Left cardiac atrium (tissue), 4 donors: Measurements from ENCODE around the gene NEDD4L. TPM values are rescaled to one million over a fixed set of nuclear protein-coding genes. Genes with fewer than 3 reads are reported as not detected.
"Not testable (repeated sequence)": the region's sequence is repeated elsewhere in the genome, so short reads cannot be mapped to it uniquely, and the experiment has no call there.

Source experiments
- ATAC-seq, 2 donors: fragments of 200-7000 bp; cut with Tn5 transposase; one replicate each; pipeline ENCODE4 v1.9.1; 2020; ENCODE audit warnings: mild to moderate bottlenecking in 2 of 2, moderate library complexity in 2 of 2
- DNase-seq: peaks from one replicate; pipeline ENCODE4 v3.0.0-alpha.2; 2020
- intact Hi-C, 2 donors: fragments of 100-400 bp; cut with DNase I; formaldehyde crosslinking; loops; one replicate each; pipeline versions ENCODE4 v1.14.1 to v1.15.1; 2022 to 2023
- total RNA-seq, 2 donors: library from RNA; stranded (reverse); fragmentation: NEBNext Ultra II Directional; extraction: Animal tissue kit (Norgen Biotek cat#: 25700); gene quantifications; one replicate each; pipeline ENCODE4 v1.2.1, GENCODE V29; 2021
- donor health status: DM: no; HTN: yes; CAD: no.
- donor health status: DM: no; HTN: yes; CAD: no; lungs with severe emphysema.
- donor health status: DM: yes; HTN: yes; CAD: no.
- donor health status: Dilated cardiomyopathy.

NEDD4L gene
- total RNA-seq, 2 donors from 2014 or later = 64.9 to 98.2 TPM

DNA sequence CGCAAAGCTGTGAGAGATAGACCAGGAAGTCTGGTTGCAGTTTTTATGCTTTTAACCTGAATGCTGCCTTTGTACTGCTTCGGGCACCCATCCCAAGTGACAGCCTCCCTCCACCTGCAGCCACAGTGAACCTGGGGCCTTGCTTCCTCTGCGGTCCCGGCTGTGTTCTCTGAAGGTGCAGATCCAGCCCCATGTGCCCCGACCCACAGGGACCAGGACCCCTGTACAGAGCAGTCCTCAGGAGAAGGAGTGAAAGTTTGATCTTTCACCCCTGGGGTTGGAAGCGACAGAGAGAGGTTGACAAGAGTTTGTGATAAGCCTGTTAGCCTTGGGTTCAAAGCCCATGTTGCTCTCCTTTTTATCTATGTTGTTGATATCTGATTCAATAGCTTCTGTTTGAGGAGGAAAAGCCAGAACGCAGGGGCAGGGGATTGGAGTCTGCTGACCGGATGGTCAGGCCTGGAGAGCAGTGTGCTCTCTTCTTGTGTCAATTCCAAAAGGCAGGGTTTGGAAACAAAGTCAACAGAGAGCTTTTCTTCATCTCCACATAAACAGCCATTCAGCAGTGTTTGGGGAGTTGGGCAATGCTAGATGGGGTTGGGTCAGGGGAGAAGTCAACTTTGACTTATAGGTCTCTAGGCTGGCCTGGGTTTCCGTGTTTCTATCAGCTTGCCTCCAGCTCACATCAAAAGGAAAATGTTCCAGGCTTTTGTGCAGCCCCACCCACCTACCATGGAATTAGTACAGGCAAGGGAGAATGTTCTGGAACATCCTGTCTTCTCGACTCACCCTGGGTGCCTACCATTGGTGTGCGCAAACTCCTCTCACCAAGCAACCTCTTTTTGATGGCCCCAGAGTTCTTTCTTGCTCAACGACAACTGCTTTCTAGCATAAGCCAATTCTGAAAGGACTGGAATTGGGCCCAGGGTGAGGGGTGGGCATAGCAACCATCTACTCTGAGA, 369.9 kb downstream of the NEDD4L start:
- ATAC-seq = no peak
- DNase-seq = no peak
- intact Hi-C loops = no loop called here

- DNase-seq (no peak), ATAC-seq (no peak)
- intact Hi-C loops = no loop called here
Measured at GRCh38 chr18:58416014-58416703, 372.1 kb downstream of the NEDD4L start.

- intact Hi-C loops = no loop called here
- DNase-seq (no peak), ATAC-seq (peak in 1 of 2 donors; percentile 17)
Measured at GRCh38 chr18:58416704-58417683, 373.0 kb downstream of the NEDD4L start.

GRCh38 chr18:58417752-58418151, 373.7 kb downstream of the NEDD4L start:
- ATAC-seq (no peak), DNase-seq (no peak)
- intact Hi-C loops = no loop called here

DNA sequence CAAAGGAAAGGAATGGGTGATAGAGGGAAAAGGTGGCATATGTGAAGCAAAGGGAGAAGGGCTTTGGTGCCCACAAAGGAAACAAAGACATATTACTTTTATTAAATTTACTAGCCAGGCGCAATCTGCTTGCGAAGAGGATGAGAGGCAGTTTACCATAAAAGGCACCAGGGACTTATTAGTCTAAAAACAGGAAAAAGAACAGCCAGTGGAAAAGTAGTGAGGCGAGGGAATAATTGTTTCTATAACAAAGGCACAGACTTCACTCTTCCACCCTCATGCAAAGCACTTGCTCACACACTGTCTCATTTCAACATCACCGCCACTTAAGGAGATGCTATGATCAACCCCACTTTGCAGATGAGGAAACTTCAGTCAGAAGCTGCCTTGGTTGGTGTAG, 374.3 kb downstream of the NEDD4L start:
- intact Hi-C loops = no loop called here
- no peak for DNase-seq
- ATAC-seq = no peak

DNA sequence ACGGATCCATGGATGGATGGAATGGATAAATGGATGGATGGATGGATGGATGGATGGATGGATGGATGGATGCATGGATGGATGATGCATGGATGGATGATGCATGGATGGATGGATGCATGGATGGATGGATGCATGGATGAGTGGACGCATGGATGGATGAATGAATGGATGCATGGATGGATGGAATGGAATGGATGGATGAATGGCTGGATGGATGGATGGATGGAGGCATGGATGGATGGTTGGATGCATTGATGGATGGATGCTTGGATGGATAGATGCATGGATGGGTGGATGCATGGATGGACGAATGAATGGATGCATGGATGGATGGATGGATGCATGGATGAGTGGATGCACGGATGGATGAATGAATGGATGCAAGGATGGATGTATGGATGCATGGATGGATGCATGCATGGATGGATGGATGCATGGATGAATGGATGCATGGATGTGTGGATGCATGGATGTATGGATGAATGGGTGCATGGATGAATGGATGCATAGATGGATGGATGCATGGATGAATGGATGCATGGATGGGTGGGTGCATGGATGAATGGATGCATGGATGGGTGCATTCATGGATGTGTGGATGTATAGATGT, 375.7 kb downstream of the NEDD4L start:
- intact Hi-C loops = no loop called here
- no peak for ATAC-seq
- no peak for DNase-seq

- ATAC-seq = no peak
- intact Hi-C loops = no loop called here
Measured at GRCh38 chr18:58426611-58427010, 382.6 kb downstream of the NEDD4L start.

DNA sequence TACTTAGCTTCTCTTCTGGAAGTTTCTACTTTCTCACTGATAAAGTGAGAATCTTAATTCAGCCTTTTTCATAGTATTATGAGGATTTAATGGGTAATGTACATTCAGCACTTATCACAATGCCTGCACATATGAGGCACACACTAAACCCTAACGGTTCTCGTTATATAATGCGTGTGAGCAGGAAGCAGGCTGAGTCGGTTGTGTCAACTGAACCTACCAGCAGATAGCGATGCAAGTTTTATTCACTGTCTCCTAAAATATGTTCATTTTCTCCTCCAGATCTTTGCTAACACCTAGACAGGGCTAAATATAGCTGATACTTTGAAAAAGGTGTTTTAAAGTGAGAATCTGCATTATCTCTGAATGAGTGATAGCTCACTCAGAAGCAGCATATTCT, 383.3 kb downstream of the NEDD4L start:
- intact Hi-C loops = no loop called here
- DNase-seq = no peak
- ATAC-seq = no peak

More at GRCh38 chr18:58426611-58427010, 382.6 kb downstream of the NEDD4L start:
- DNase-seq = no peak

- intact Hi-C loops = no loop called here
- peak in 1 of 2 donors; percentile 74 for ATAC-seq
- DNase-seq = no peak
Measured at GRCh38 chr18:58429442-58429841, 385.4 kb downstream of the NEDD4L start.

- intact Hi-C loops = no loop called here
Measured at GRCh38 chr18:58431215-58431614, 387.2 kb downstream of the NEDD4L start.

GRCh38 chr18:58432050-58432727, 388.2 kb downstream of the NEDD4L start:
- intact Hi-C loops = no loop called here
- no peak for DNase-seq
- ATAC-seq = no peak

More at GRCh38 chr18:58431215-58431614, 387.2 kb downstream of the NEDD4L start:
- no peak for DNase-seq
- ATAC-seq = no peak

GRCh38 chr18:58435221-58436005, 391.4 kb downstream of the NEDD4L start:
- DNase-seq, ATAC-seq, intact Hi-C loops: not testable (repeated sequence)

DNA sequence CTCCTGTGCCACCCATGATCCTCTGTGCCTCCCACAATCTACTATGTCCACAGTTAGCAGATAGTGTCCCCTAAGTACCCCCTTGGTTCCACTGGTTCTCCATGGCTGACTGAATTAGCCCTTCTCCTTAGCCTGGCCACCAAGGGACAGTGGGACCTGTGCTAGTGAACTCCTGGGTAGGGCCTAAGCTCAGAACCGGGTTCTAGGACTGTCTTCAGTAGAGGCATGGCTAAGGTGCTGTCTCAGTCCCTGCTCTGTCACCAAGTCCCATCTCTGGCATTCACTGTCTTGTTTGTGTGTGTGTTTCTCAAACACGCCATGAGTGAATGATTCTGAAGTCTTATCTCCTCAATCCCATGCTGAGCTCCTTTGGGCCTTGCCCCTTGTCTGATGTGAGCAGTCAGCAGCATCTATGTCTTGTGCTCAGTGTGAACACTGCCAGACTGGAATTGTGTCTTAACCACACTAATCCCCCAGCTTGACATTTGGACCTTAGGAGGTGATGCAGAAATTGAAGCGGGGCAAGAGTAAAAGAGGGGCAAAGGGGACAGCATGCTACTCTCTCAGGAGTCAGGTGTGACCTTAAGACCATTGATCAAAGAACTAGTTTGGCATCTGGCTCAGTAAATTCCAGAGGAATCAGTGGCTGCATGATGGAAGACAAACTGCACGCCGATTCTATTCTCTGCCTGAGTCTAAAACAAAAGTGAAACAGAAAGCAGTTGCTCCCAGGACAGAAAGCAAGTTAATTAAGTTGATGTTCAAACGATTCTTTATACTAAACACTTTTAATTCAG, 394.3 kb downstream of the NEDD4L start:
- ATAC-seq = peak in 1 of 2 donors; percentile 22
- intact Hi-C loops = no loop called here
- no peak for DNase-seq

- intact Hi-C loops = no loop called here
- no peak for DNase-seq
- ATAC-seq = no peak
Measured at GRCh38 chr18:58438958-58439300, 394.9 kb downstream of the NEDD4L start.

- intact Hi-C loops = no loop called here
- no peak for ATAC-seq
- DNase-seq = no peak
Measured at GRCh38 chr18:58443671-58444070, 399.6 kb downstream of the NEDD4L start.

GRCh38 chr18:58446391-58447060, 402.5 kb downstream of the NEDD4L start:
- intact Hi-C loops = no loop called here

More at GRCh38 chr18:58446391-58447060, 402.5 kb downstream of the NEDD4L start:
- no peak for ATAC-seq
- DNase-seq = no peak
